Activated naive CD4-positive, alpha-beta T cell (primary cell): ENCODE results near the gene POU2F1.
A peak's percentile ranks its signal among the peaks of the same experiment; 100 is the strongest.

ENCODE experiments used
- DNase-seq, 4 experiments: peaks; one replicate each; lab custom pipeline; 2025; lab: John Stamatoyannopoulos, UW

POU2F1 gene

DNA sequence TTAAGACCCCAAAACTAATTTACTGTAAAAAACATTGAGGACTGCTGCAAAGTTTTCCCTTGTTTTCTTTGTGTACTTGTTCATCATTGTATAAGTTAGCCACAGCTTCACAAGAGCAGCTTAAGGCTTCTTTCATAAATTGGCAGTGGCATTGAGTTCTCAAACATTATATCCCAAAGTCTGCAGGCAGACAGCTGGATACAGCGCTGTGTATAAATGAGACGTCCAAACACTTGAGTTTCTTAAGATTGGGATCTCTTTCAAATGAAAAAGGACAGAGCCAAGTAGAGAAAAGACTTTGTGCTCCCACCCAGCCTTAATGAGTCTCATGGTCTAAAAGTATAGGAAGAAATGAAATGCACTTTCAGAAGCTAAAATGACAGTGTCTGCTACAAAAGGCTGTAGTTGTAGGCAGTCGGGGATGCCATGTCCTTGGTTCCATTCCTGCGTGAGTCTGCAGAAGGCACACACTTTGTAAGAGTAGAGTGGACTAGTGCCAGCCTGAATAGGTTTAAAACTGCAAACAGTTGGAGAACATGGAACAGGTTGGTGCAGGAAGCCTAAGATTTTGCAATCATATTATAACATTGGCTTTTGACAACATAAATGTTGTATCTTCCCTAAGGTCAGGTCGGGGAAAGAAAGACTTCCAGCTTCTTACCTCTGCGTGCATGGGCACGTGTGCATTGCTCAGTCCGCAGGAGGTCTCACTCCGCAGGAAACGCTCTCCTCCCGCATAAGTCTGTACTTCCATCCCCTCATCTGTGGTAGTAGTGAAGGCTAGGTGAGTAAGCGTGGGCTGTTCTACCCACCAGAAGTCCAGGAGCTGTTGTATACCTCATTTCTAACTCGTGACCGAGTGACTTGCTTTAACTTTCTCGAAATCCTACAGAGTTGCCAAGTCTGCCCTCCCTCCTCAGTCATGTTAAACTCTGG, 203.3 kb downstream of the POU2F1 start:
- no peak for DNase-seq

DNA sequence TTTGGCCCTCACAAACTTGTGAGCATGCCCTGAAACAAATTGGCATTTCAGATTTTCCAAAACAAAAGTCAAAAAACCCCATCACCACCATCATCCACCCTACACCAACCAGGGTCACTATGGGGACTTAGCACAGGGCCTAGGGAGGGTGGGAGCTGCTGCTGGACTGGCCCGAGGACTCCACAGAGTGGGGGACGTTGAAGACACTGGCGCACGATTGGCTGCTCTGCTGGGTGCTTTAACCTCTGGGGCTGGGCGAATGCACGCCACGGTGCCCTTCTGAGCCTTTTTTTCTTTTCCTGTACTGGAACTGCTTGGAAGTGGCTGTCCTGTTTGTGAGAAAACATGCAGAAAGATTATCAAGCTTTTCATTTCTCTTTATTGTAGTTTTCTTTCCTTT, 204.8 kb downstream of the POU2F1 start:
- no peak for DNase-seq

DNA sequence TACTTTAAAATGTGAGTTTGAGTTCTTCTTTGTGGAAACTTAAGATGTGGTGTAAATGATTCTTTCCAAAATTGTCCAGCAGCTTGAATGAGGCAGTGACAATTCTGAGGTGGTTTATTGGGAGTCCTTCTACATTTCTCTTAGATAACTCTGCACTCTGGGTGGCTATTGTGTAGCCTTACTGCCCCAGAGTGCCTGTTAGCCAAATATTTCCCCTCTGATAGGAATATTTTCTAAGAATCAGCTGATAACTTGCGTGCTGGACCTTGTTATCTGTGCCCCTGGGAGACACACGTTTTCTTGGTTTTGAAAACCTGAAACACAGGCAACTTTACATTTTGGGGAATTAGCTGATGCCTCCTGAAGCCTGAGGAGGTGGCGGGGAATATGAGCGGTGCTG, 206.0 kb downstream of the POU2F1 start:
- no peak for DNase-seq

DNA sequence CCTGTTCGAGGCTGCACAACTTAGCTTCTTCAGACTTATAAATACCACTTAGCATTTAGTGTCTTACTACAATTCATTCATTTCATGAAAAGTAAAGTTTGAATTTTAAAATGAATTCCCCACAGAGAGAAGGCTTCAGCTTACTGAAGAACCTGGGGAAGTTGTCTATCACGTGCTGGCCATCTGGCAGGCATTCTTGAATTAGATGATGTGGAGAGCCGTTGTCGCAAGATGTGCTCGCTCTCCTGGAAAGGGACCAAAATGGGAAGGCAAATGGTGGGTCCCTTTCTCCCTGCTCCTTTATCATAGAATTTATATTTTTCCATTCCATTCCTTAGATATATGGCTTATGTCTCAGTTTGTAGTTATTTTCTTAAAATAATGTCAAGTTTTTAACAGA, 207.2 kb downstream of the POU2F1 start:
- DNase-seq: no peak

DNA sequence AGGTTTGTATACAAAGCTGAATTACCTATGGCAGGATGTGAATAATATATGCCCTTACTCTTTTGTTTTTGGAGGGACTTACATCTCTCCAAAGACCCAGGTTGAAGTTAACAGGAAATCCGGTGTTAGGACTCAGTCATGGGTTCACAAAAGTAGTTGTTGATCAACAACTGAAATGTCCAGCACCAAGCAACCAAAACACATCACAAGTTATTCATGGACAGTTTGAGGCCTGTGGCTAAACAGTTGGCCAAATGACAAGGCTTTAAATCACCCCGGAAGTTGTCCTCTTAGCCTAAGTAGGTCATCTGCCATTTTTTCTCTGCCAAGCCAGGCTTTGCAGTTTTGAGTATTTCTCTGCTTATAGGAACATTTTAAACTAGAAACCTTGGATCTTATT, 207.7 kb downstream of the POU2F1 start:
- DNase-seq: no peak

DNA sequence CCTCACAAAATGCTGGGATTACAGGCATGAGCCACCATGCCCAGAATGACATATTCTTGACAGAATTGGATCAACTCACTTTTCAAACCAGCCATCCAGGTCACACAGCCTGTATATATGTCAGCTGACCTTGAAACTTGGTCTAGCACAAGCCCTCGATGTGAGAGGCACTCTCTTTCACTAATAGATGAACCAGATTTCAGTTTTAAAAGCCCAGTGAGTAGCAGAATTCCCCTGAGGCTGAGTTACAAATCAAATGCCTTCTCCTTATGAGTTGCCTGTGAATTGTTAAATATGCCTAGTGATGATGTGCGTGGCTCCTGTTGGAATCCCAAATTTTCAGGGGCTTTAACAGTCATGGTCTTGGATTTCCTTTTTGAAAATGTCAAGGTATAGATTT, 208.9 kb downstream of the POU2F1 start:
- DNase-seq: no peak

DNA sequence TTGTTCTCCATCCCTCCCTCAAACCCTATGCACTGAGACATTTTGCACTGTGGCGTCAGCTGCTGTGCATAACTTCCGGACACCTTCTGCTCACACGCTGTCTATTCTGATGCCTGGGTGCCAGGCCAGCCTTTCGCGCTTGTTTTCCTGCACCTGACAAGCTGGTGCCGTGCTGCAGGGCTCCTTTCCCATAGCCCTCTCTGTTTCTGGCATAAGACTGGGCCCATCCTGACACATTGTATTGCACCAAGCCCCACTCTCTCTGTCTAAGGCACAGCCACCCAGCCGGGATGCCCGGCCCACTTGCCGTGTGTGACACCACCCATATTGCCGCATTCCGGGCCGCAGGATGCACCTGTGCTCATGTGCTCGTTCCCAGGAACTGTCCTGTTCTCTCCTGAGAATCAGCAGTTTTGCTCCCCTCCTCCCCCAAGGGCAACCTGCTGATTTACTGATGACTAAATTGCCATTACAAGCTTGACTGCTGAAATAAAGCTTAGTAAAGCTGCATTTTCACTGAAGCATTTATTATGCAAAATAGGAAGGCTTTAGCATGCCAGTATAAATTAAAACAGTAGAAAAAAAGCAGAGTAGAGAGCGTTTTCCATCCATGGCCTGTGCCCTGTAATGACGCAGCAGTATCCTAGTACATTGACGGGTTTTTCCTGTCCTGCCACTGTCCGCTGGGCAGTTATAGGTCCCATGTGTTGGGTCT, 209.6 kb downstream of the POU2F1 start:
- DNase-seq: no peak

DNA sequence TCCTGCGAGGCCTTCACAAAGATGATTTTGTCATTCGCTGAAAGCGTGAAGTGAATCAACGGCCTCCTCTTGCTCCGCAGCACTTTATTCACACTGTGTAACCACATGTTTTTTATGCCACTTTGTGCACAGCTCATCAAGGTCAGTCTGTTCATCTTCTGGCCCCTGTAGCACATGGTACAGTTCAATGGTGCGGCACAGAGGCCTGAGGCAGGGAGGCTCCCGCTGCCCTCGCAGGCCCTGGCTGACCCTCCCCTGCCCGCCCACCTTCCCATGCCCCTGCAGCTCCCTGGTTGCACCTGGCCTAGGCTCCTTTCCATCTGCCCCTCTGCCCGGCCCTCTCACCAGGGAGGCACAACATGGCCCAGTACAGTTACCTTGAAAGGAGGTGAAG, 210.2 kb downstream of the POU2F1 start:
- no peak for DNase-seq

DNA sequence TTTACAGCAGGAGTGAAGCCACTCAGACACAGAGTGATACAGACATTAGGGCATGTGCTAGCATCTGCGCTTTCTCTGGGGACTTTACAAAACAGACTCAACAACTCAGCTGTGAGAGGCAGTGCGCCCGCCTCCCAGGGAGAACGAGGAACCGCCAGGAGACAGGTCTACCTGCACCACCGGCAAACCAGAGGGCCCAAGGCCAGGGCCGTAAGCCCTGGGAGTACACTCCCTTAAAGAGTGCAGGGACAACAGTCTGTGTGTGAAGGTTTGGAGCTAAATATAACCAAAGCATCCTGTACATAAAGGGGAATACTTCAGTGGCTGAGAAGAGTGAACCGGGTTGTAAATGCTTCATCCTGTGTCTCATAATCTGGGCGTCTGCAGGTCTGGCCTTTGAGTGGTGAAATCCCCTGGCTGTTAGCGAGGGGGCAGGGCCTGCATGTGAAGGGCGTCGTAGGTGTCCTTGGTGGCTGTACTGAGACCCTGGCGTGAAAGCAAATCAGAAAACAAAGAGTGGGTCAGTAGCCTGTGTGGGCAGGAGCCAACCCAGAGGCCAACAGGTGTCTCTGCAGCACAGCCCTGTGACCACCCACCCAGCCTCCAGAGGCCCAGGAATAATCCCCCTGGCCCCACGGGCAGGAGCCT, 210.7 kb downstream of the POU2F1 start:
- DNase-seq: no peak

DNA sequence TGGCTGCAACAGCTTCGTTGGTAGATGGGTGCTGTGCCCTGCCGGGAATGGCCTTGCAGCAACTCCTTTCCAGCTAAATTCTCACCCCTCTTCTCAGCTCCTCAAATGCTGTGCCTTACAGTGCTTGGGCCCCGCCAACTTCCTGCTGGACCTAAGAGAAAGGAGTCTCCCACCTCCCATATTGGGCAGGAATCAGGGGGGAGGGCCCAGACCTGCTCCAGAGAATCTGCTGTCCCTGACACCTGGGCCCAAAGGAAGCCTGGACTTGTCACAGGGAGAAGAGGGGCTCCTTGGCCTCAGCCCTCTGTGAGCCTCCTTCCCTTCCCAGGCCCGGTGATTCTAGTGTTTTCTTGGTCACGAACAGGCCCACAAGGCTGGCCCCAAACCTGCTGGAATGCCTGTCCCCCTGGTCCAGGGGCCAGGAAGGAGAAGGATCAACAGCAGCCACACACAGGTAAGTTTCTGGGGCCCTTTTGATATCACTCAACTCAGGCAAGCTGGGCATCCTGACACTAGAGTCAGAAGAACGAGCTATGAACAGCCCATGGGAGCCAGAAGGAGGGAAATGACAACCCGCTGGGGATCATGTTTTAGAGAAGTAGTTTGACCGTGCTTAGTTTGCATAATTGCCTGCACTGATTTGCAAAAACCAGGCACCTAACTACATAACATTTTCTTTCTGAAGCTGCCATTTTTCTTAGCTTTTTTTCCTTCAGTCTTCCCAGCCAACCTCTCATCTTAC, 211.4 kb downstream of the POU2F1 start:
- DNase-seq: no peak

DNA sequence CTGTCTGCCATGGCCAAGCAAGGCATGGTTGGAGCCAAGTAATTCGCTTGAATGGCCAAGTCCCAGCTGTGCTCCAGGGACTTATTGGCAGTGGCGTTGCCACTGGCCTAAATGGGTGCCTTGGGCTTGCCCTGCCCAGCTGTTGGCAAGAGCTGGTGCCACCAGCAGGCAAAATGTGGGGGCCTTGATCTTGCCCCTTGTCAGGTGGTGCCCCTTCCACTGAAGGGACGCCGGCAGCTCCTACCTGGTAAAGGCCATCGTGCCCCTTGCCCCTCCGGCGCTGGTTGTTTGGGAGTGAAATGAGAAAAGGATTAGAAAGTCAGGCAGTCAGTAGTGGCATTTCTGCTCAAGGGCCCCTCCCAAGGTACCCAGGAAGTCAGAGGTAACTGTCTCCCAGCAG, 212.1 kb downstream of the POU2F1 start:
- no peak for DNase-seq

DNA sequence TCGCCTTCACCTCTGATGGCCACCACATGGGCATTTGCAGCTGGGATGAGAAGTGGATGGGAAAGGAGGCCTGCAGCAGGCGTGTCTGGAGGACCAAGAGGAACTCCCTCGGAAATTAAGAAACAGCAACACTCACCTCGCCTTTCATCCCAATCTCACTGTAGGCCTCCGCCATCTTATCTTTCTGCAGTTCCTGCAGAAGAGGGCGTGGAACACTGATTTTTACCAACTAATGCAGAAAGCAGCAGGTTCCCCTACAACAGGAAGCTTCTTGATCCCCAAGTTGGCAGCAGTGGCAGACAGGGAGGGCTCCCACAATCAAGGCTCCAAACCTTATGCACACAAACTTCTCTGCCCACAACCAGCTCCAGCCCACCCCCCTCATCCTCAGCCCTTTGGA, 213.2 kb downstream of the POU2F1 start:
- DNase-seq: no peak

DNA sequence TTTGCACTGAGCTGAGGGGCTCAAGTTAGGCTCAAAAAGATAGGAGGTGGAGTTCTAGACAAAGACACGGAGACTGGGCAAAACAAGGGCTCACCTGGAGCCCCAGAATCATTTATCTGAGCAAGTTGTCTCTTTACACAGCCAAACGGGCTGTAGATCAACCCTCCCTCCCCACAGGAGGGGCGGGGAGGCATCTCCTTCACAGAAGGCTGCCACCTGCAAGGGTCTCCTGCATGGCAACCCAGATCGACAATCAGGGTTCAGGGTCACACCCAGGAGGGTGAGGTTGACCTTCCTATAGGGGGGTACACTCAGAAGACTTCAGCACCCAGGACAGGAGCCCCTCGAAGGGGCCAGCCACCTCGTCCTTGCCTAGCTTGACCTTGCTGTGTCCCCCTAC, 213.6 kb downstream of the POU2F1 start:
- DNase-seq: no peak

DNA sequence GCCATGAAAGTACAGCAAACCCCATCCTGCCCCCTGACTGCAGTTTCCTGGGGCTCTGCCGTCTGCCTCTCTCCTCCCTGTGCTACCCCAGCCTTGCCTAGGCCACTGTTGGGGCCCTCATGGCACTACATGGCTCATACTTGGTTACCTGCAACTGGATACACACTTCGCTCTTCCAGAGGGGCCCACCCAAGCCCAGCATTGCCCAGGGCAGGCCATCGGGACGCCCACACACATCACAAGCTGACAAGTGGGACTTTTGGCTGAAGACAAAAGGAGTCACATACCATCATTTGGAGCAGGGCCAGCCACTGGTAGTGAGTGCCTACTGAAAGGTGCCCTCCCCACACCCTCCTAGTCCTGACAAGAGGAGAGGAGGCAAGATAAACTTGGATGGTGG, 214.8 kb downstream of the POU2F1 start:
- DNase-seq: no peak

DNA sequence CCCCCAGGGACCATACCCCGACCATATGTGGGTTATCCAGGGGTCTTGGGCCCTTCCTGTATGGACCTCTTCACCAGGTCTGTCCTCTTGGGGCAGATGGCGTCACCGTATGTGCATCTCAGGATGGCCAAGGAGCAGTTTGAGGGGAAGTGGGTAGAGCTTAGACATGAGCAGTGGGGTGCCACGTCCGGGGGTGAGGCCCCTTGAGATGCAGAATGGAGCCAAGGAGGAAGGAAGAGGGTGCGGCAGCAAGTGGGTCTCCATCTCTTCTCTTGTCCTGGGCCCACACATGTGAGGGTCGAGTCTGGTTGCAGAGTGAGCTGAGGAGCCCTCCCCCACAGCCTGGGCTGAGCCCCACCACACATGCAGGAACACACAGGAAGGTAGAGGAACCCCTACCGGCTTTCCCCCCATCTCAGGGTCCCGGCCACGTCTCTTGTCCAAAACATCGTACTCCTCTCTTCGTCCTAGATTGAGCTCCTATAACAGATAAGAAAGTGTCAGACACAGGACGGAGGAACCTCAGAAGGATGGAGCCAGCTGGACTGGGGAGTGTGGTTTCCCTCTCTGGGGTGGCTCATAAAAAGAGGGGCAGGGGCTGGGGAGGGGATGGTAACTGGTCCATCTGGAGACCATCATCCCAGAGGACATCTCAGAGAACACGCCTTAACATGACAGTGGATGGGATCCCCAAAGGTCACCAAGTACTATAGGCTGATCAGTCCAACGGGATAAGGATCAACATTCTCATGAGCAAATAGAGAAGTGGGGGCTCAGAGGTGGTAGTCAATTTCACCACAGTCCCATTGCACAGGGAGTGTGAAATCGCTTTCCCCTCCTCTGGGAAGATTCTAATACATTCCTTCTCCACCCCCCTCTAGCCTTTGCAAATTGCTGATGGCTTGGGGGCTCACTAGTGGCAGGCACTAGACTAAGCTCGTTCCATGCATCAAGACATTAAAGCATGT, 217.8 kb downstream of the POU2F1 start:
- DNase-seq: peak in 1 of 4 experiments; percentile 26

DNA sequence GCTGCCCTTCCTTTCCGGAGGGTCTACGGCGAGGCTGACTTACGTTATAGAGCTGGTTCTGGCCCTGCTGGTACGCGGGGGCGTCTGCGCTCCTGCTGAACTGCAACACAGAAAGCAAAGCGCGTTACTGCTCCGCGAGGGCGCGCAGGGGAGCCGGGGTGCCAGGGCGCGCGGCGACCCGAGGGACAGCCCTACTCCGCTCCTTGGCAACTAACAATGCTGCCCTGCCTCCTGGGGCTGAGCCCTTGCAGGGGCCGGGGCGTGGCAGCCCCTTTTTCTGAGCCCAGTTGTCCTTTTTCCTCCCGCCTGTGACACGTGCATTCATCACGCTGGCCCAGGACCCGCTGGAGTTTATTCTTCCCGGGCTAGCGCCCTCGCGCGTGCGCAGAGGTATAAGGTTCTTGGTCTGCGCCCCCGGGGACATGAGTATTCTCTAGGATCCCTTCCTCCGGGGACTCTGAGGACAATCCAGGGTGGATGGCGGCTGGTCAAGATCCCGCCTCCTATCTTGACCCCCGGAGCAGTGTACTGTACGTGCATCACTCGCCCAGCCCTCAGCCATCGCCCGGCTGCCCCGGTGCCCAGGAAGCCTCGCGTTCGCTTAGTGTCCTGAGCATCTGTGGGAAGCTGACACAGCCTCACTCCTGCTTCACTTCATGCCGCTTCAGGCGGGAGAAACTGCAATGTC, 218.8 kb downstream of the POU2F1 start:
- DNase-seq: peak in 2 of 4 experiments; percentile 28 to 37

DNA sequence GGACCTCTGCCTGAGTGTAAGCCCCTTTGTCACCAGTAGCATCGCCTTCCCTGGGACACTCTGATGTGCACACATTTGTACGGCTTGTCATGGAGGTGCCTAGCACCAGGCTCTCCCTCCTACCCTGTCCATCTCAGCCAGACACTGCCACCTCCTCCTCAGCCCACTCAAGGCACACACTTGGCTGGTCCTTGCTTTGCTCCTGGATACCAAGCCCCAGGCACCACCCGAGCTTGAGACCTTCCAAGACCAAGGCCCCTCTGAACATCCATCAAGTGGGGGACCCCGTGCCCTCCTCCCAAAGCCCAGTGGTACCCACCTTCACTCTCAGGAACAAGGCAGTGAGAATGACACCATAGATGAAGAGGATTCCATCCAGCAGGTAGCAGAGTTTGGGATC, 219.7 kb downstream of the POU2F1 start:
- no peak for DNase-seq

DNA sequence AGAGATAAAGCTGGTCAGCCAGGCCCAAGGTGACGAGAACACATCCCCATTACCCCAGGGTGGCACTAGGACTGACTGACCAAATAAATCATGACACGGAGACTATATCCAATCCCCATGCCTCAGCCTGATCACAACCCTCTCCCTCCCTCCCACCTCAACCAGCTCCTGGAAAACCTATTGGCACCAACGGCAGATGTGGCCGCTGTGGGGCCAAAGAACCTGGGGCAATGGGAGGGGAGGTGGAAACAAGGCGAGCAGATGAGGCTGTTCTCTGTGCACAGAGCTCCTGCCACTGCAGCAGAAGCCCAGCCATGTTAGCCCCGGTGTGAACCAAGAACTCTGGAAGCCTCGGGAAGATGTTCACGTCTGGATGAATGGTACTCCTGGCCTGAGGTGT, 220.1 kb downstream of the POU2F1 start:
- DNase-seq: no peak

DNA sequence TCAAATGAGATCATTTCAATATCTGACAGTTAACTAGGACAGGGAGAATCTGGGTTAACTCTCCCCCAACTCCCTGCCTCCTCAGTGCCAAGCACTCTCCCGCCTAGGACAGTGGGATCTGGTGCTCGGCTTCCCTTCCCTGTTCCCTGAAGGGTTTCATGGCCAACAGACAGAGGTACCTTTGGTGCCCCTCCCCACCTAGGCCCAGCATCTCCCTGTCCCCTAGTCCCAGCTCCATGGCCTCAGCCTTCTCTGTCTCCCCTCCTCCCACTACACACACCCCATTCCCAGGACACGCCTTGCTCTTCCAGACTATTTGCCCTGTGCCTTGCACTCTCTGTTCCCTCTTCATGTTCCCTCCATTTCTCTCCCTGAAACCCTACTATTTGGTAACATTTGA, 220.5 kb downstream of the POU2F1 start:
- DNase-seq: no peak

DNA sequence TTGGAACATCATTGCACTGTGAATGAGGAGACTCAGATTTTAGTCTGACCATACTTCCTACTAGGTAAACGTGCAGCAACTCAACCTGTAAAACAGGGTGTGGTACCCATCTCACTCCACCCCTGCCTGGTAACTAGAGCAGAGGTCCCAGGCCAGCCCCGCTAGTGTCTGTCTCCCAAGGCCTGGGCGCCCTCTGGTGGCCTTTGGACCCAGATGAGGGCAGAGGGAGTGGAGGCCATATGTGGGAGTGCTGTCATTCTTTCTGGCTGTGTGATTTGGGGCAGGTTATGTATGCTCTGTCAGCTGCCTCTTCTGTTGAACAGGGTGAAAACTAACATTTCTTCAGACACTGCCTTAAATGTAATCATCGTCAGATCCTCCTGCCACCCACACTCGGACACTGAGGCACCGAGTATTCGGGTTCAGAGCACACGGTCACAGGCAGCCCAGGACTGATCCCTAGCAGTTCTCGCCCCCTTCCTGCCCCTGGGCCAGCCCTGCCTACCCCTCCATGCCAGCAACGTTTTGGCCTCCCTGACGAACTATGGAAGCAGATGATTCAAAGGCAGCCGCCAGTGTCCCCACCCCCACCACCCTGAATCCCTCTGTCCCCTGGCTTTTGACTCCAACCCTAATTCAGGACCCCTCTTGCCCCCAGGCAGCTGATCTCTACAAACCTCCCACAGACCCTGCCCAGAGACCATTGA, 221.6 kb downstream of the POU2F1 start:
- peak; percentile 48 to 87 (median 74) for DNase-seq
